Neural cell (in vitro differentiated cells): ENCODE data around the gene MARVELD3. TPM values are rescaled to one million over a fixed set of nuclear protein-coding genes. Genes with fewer than 3 reads are reported as not detected.

Source experiments
- H2AFZ ChIP-seq: fragments of 200-600, 300-800 bp; sonication (generic), shearing (Covaris generic); 2 replicates; pipeline ENCODE4 v1.6.0; 2014; ENCODE audit warnings: low read depth, mild to moderate bottlenecking, antibody characterized with exemption, low read length, moderate library complexity
- H3F3A ChIP-seq: fragments of 200-600 bp; shearing (Covaris generic); 2 replicates; pipeline ENCODE4 v1.6.1; 2016; ENCODE audit warnings: mild to moderate bottlenecking, moderate library complexity, mixed read lengths, antibody characterized with exemption, low read length; ENCODE audit not compliant: insufficient read depth, poor library complexity, severe bottlenecking
- H3K27ac ChIP-seq: fragments of 200-600, 300-800 bp; sonication (generic), shearing (Covaris generic); 2 replicates; pipeline ENCODE4 v1.5.1; 2014; ENCODE audit warnings: mild to moderate bottlenecking, low read length, moderate library complexity
- H3K27me3 ChIP-seq: fragments of 300-800, 200-600 bp; sonication (generic), shearing (Covaris generic); 2 replicates; pipeline ENCODE4 v1.6.0; 2014; ENCODE audit warnings: mild to moderate bottlenecking, low read depth, low read length, moderate library complexity; ENCODE audit not compliant: insufficient read depth
- H3K36me3 ChIP-seq: fragments of 300-800, 200-600 bp; sonication (generic), shearing (Covaris generic); 2 replicates; pipeline ENCODE4 v1.5.1; 2014; ENCODE audit warnings: mild to moderate bottlenecking, antibody characterized with exemption, low read length, moderate library complexity; ENCODE audit not compliant: insufficient read depth
- H3K4me2 ChIP-seq: fragments of 300-800, 200-600 bp; sonication (generic), shearing (Covaris generic); 2 replicates; pipeline ENCODE4 v1.6.0; 2014; ENCODE audit warnings: mild to moderate bottlenecking, low read length
- H3K4me3 ChIP-seq: fragments of 300-800, 200-600 bp; sonication (generic), shearing (Covaris generic); 2 replicates; pipeline ENCODE4 v1.5.1; 2014; ENCODE audit warnings: mild to moderate bottlenecking, low read length, moderate library complexity
- H3K79me2 ChIP-seq: fragments of 200-600 bp; shearing (Covaris generic); replicated peaks from 2 replicates; pipeline ENCODE4 v1.6.0; 2014; ENCODE audit warnings: mild to moderate bottlenecking, low read length, moderate library complexity; ENCODE audit not compliant: insufficient read depth
- H3K9ac ChIP-seq: fragments of 300-800, 200-600 bp; sonication (generic), shearing (Covaris generic); 2 replicates; pipeline ENCODE4 v1.6.1; 2016; ENCODE audit warnings: mild to moderate bottlenecking, low read length, mixed read lengths
- H3K9me2 ChIP-seq: fragments of 200-600 bp; shearing (Covaris generic); 2 replicates; pipeline ENCODE4 v1.6.1; 2016; ENCODE audit warnings: mild to moderate bottlenecking, low read length, mixed read lengths; ENCODE audit not compliant: insufficient read depth
- H3K9me3 ChIP-seq: fragments of 200-600, 300-800 bp; sonication (generic), shearing (Covaris generic); 2 replicates; pipeline ENCODE4 v1.6.1; 2016; ENCODE audit warnings: mild to moderate bottlenecking, mixed run types, low read length, moderate library complexity, mixed read lengths
- H4K20me1 ChIP-seq: fragments of 200-600 bp; shearing (Covaris generic); 2 replicates; pipeline ENCODE4 v1.6.1; 2016; ENCODE audit warnings: mild to moderate bottlenecking, mixed run types; ENCODE audit not compliant: insufficient read depth
- CTCF ChIP-seq: fragments of 450-650 bp; IDR thresholded peaks from 2 replicates; pipeline ENCODE4 v1.5.1; 2014; ENCODE audit warnings: antibody characterized with exemption, mild to moderate bottlenecking, moderate library complexity; ENCODE audit not compliant: poor library complexity, severe bottlenecking
- EP300 ChIP-seq: fragments of 450-650 bp; conservative IDR thresholded peaks from 2 replicates; pipeline ENCODE4 v1.6.1; 2014; ENCODE audit warnings: antibody characterized with exemption, mild to moderate bottlenecking, moderate library complexity; ENCODE audit not compliant: poor library complexity, severe bottlenecking
- EZH2 ChIP-seq: fragments of 200-600, 300-800 bp; shearing (Covaris generic), sonication (generic); IDR thresholded peaks from 2 replicates; pipeline ENCODE4 v1.6.1; 2014; ENCODE audit warnings: antibody characterized with exemption, low read length, borderline replicate concordance, mild to moderate bottlenecking; ENCODE audit not compliant: insufficient read depth, poor library complexity, severe bottlenecking
- MXI1 ChIP-seq: fragments of 450-650 bp; conservative IDR thresholded peaks from 2 replicates; pipeline ENCODE4 v1.6.1; 2014; ENCODE audit warnings: antibody characterized with exemption, mild to moderate bottlenecking; ENCODE audit not compliant: poor library complexity, severe bottlenecking
- POLR2AphosphoS5 ChIP-seq: IDR thresholded peaks from 2 replicates; pipeline ENCODE4 v1.6.1; 2012
- RAD21 ChIP-seq: fragments of 450-650 bp; conservative IDR thresholded peaks from 2 replicates; pipeline ENCODE4 v1.6.1; 2014; ENCODE audit warnings: antibody characterized with exemption, mild to moderate bottlenecking, moderate library complexity
- REST ChIP-seq: IDR thresholded peaks from 2 replicates; pipeline ENCODE4 v1.6.1; 2012; ENCODE audit warnings: borderline replicate concordance
- SMC3 ChIP-seq: fragments of 450-650 bp; conservative IDR thresholded peaks from 2 replicates; pipeline ENCODE4 v1.6.1; 2014; ENCODE audit warnings: antibody characterized with exemption, mild to moderate bottlenecking, moderate library complexity; ENCODE audit not compliant: poor library complexity
- TAF1 ChIP-seq: IDR thresholded peaks from 2 replicates; pipeline ENCODE4 v1.6.1; 2012; ENCODE audit warnings: low read depth
- polyA plus RNA-seq: library from polyadenylated mRNA; depleted of rRNA; stranded (reverse); fragments of >200 nt; gene quantifications from 2 replicates; pipeline ENCODE4 v1.2.3, GENCODE V29; 2014

Gene MARVELD3
- polyA plus RNA-seq, 1 donor from 2014 or later = not detected

- H2AFZ ChIP-seq = no peak overlapping the region
- H3K9me3 ChIP-seq = no peaks in the 10 kb centered on the region
- H3K27me3 ChIP-seq = no peaks in the 10 kb centered on the region
- H3K4me2 ChIP-seq = no peak overlapping the region
- no peaks in the 10 kb centered on the region for H3F3A ChIP-seq
- H3K4me3 ChIP-seq = no peak overlapping the region
- no peak overlapping the region for H3K9ac ChIP-seq
- no peaks in the 10 kb centered on the region for H4K20me1 ChIP-seq
- TF ChIP-seq EP300 (no peak), MXI1 (no peak), REST (no peak), EZH2 (no peak), CTCF (no peak), TAF1 (no peak), POLR2AphosphoS5 (no peak), RAD21 (no peak), SMC3 (no peak)
- peaks cover 13% of the 10 kb centered on the region for H3K36me3 ChIP-seq
- no peaks in the 10 kb centered on the region for H3K79me2 ChIP-seq
- no peak overlapping the region for H3K27ac ChIP-seq
- H3K9me2 ChIP-seq = no peaks in the 10 kb centered on the region
These were observed 40.3 kb downstream of the MARVELD3 start for GRCh38 chr16:71666264-71666663.

- Histone ChIP-seq H3K9me3 (no peaks in the 10 kb centered on the region), H3K27ac (no peak overlapping the region), H3K36me3 (peaks cover 13% of the 10 kb centered on the region), H3K9ac (no peak overlapping the region), H3K4me3 (no peak overlapping the region), H3K27me3 (no peaks in the 10 kb centered on the region), H2AFZ (no peak overlapping the region), H3K79me2 (no peaks in the 10 kb centered on the region), H3F3A (no peaks in the 10 kb centered on the region), H3K9me2 (no peaks in the 10 kb centered on the region), H3K4me2 (no peak overlapping the region), H4K20me1 (no peaks in the 10 kb centered on the region)
- TF ChIP-seq MXI1 = no peak
- TF ChIP-seq SMC3 = no peak
- no peak for TF ChIP-seq EZH2
- TF ChIP-seq RAD21 = no peak
- no peak for TF ChIP-seq EP300
- no peak for TF ChIP-seq REST
- TF ChIP-seq TAF1 = no peak
- no peak for TF ChIP-seq POLR2AphosphoS5
These were observed 41.1 kb downstream of the MARVELD3 start for GRCh38 chr16:71666928-71667707.
